HG03457 (cell line): ENCODE results near the gene WNT3.
"Not testable (repeated sequence)": the region's sequence is repeated elsewhere in the genome, so short reads cannot be mapped to it uniquely, and the experiment has no call there.

Experiments used
- ATAC-seq: cut with Tn5 transposase; IDR thresholded peaks from one replicate; pipeline ENCODE4 v1.9.1; 2021; ENCODE audit warnings: moderate number of reproducible peaks; ENCODE audit not compliant: unreplicated experiment

The WNT3 gene, protein sequence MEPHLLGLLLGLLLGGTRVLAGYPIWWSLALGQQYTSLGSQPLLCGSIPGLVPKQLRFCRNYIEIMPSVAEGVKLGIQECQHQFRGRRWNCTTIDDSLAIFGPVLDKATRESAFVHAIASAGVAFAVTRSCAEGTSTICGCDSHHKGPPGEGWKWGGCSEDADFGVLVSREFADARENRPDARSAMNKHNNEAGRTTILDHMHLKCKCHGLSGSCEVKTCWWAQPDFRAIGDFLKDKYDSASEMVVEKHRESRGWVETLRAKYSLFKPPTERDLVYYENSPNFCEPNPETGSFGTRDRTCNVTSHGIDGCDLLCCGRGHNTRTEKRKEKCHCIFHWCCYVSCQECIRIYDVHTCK

DNA sequence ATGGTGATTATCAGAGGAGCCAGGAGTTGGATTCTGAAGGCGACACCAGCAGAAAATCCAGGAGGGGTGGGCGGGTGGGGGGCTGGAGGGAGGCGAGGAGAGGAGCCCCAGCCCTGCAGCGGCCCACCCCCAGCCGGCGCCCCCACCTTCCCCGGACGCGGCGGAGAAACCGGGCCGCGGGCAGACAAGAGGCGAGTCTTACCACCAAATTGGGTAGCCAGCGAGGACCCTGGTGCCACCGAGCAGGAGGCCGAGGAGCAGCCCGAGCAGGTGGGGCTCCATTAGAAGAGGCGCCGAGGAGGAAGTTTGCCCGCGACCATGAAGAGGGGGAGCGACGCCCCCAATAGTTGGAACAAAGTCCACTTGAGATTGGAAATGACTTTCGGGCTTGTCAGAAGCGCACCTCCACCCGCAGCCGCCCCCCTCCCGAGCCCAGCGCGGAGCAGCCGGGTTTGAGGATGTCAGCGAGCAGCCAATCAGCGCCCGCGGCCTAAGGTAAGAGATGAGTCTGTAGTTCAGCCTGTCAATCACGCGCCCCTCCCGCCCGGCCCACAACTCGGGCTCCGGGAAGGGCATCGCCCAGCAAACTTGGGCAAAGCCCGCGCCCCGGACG lies at the start of gene WNT3:
WNT3 (minus strand) TSS at position 377 of the 613 bp plus-strand sequence; CDS start at position 282, 95 bp downstream.
- no peak for ATAC-seq

GRCh38 chr17:46866747-46867146 lies 48.3 kb upstream of the WNT3 start:
- ATAC-seq: no peak

DNA sequence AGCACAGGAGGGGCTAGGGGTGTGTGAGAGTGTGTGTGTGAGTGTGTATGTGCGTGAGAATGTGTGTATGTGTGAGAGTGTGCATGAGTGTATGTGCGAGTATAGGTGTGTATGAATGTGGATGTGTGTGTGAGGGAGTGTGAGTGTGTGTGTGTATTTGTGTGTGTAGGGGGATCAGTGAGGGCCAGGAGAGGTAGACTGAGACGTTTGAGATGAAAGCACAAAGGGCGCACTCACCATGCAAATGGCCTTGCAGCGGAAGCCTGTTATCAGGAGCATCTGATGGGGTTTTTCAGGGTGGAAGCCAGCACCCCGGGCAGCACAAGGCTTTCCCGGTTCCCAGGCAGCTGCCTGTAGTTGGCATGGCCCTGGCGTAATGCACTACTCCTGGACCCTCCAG lies 47.8 kb upstream of the WNT3 start:
- ATAC-seq: no peak

DNA sequence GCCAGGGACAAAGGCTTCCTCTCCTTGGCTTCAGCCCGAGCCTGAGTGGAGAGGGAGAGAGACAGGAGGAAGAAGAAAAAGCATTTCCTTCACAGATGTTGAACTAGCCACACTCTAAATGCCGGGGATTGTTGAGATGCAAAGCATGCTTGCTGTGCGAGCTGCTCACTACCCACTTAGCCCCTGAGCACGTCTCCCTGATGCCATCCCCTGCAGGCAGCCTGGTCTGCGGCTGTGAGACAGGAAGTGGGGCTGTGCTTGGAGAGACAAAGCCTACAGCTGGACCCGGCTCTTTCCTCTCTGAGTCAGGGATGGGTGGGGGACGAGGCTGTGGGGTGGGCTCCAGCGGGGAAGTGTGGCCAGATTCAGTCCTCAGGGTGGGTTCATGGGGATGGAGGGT lies 46.6 kb upstream of the WNT3 start:
- no peak for ATAC-seq

DNA sequence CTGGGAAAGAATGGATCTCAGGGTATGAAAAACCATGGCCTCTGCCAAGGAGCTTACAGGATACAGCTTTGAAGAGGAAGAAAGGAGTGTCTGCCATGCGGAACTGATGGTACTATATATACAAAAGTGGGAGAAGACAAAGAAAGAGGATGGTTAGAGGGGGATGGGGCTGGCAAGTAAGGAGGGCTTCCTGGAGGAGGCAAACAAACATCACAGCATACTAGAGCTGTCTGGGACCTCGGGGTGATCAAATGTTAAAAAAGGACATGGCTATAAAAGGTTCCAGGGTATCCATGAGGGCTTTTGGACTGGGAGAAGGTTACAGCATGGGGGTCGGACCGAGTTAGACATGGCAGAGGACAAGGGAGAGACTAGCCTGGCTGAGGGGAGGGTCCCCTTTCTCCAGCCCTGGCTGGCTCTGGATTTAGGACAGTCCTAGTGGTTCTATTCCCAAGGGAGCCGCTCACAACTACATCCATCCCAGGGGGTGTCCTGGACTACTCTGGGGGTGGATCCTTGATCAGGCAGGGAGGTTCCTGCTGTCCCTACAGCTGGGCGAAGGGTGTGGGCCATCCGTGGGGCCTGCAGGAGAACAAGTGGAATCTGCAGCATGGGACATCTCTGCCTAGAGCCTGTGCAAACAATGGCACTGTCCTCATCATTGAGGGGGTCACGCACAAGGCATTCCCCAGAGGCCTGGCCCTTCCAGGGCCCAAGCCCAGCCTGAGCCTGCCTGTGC lies 45.1 kb upstream of the WNT3 start:
- ATAC-seq: no peak

- ATAC-seq: no peak
These were observed 44.5 kb upstream of the WNT3 start for GRCh38 chr17:46862949-46863348.

GRCh38 chr17:46859996-46860395 lies 41.5 kb upstream of the WNT3 start:
- no peak for ATAC-seq

GRCh38 chr17:46857600-46857999 lies 39.1 kb upstream of the WNT3 start:
- no peak for ATAC-seq

- no peak for ATAC-seq
These were observed 36.5 kb upstream of the WNT3 start for GRCh38 chr17:46854948-46855347.

DNA sequence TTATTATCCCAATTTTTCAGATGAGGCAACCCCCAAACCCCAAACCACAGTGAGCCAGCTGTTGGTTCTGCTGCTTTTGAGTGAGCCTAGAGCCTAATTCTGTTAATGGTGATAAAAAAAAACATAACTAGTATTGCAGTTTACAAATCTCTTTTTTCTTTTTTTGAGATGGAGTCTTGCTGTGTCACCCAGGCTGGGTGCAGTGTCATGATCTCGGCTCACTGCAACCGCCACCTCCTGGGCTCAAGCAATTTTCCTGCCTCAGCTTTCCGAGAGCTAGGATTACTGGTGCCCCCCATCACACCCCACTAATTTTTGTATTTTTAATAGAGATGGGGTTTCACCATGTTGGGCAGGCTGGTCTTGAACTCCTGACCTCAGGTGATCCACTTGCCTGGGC lies 36.0 kb upstream of the WNT3 start:
- no peak for ATAC-seq

GRCh38 chr17:46853896-46854444 lies 35.5 kb upstream of the WNT3 start:
- no peak for ATAC-seq

DNA sequence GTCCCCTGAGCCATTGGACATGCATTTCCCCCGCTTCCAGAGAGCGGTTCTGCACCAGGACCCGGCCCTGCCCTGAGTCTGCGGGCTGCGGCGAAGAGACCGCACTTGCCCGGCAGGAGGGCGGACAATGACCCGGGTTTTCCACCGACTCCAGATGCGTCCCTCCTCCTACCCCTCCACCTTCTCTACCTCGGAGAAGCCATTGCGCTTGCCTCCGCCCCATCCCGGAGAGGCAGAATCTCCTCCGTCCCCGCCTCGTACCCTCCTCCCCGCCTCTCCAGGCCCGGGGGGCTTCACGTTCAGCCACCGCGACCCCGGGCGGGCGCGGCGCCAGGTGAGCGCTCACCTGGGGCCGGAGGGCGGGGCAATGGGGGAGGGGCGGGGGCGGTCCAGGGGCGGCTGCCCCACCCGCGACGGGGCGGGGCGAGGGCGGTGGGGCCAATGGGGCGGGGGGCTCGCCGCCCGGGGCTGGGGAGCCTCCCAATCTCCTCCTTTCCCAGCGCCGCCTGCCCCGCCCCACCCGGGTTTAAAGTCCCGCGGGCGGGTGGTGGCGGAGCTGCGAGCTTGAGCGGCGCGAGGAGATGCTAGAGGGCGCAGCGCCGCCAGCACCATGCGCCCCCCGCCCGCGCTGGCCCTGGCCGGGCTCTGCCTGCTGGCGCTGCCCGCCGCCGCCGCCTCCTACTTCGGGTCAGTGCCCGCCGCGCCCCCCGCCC lies 32.7 kb upstream of the WNT3 start, which contains the start of gene WNT9B:
WNT9B (plus strand) TSS at position 555 of the 713 bp plus-strand sequence; CDS start at position 611, 56 bp downstream.
- ATAC-seq: no peak

DNA sequence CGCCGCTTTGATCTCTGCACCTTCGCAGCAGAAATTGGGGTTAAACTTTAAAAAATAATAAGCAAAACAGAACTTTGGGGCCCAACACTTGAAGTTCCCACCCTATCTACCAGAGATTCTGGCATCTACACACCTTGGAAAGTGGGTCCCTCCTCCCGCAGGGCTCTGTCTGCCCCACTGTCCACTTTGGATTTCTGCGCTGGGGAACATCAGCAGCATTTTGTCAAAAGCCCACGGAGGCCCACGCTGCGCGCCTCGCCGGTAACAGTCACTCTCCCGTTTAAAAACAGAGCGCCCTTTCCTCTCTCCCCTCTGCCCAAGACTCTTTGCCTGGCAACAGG lies 32.2 kb upstream of the WNT3 start:
- ATAC-seq: no peak

- ATAC-seq: no peak
These were observed 30.0 kb upstream of the WNT3 start for GRCh38 chr17:46848534-46848933.

DNA sequence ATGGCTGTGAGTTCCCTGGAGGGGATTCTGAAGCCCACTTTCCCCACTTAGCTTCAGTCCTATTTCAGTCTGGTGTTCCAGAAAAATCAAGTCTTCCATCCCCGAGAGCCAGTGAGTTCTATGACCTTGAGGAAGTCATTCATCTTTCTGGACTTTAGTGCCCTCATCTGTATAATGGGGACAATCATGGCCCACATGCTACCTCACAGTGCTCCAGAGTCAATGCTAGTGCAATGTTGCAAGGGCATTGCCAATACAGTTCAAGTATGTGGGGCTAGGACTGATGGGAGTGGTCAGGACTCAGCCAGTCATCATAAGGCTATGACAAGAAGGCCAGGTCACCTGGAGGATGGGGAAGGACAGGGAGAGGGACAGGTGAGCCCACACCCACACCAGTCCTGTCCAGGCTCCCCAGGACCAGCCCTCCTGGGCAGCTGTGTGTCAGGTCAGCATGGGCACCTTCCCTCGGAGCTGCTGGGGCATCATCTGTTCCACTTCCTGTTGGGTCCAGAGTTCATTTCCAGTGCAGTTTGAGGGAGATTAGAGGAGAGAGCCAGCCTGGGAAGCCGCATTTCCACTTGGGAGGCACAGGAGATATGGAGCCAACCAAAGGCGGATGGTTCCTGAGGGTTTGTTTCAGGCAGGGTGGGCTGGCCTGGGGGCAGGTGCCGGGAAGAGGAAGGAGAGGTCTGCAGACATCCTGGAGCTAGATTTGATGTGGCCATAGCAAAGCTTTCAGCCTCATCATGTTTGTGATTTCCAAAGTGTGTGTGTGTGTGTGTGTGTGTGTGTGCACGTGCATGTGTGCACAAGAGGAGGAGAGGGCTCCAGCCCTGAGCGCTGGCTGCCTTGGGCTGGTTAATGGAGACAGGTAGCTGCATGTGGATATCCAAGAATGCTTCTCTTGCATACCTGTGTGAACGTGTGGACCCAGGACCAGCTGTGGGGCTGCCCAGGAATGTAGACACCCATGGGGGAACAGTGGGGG lies 29.0 kb upstream of the WNT3 start:
- no peak for ATAC-seq

GRCh38 chr17:46842835-46843234 lies 24.3 kb upstream of the WNT3 start:
- no peak for ATAC-seq

DNA sequence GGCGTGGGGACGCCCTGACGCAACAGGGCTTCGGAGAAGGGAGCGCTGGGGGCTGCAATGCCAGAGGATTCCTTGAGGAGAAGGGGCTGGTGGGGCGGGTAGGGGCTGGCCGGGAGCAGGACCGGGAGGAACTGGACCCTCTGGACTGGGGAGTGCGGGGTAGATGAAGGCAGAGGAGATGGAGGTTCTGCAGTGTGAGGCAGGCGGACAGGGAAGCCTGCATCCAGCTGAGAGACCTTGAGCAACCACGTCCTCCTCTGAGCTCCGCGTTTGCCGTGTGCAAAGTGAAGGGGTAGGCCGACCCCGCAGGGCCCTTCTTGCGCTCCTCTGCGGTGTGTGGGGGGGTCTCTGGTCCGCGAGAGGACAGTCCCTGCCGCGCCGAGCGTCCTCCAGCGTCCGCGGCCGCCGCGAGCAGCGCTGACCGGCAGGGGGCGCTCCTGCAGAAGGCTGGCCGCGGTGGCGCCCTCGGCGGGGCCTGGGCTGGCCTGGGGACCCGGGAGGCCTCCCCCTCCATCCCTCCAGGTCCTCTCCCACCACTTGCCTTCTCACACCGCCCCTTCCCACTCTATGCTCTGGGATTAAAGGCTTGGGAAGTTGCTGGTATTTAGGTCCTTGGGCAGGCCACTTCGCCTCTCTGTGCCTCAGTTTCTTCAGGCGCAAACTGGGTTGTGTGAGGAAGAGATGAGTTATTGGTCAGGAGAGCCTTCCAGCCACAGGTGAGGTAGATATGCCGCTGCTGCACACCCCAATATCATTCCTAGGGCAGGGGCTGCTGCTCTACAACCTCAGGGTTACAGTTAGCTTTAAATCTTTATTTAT lies 23.3 kb upstream of the WNT3 start:
- ATAC-seq: no peak

- ATAC-seq: not testable (repeated sequence)
These were observed 22.1 kb upstream of the WNT3 start for GRCh38 chr17:46840596-46840995.

DNA sequence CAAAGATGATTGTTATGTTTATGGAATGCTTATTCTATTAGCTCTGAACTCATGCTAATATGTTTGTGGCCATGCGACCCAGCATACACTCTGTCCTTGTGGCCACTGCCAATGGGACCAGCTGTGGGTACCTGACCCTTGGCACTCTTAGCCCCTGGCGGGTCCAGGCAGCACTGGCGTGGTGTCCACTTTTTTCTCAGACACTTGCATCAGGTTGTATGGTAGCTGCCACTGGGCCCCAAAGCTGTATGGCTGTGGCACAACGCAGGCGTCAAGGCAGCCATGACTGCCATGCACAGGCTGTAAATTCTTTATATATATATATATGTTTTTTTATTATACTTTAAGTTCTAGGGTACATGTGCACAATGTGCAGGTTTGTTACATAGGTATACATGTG lies 20.7 kb upstream of the WNT3 start:
- ATAC-seq: no peak
